Left forelimb (tissue), 1 donor: Measurements from ENCODE around the gene TMEM163.
"Not testable (repeated sequence)": the region's sequence is repeated elsewhere in the genome, so short reads cannot be mapped to it uniquely, and the experiment has no call there.

Experiments
- DNase-seq: peaks from one replicate; pipeline ENCODE4 v3.0.0-alpha.2; 2018; ENCODE audit warnings: low spot score

The TMEM163 gene

DNA sequence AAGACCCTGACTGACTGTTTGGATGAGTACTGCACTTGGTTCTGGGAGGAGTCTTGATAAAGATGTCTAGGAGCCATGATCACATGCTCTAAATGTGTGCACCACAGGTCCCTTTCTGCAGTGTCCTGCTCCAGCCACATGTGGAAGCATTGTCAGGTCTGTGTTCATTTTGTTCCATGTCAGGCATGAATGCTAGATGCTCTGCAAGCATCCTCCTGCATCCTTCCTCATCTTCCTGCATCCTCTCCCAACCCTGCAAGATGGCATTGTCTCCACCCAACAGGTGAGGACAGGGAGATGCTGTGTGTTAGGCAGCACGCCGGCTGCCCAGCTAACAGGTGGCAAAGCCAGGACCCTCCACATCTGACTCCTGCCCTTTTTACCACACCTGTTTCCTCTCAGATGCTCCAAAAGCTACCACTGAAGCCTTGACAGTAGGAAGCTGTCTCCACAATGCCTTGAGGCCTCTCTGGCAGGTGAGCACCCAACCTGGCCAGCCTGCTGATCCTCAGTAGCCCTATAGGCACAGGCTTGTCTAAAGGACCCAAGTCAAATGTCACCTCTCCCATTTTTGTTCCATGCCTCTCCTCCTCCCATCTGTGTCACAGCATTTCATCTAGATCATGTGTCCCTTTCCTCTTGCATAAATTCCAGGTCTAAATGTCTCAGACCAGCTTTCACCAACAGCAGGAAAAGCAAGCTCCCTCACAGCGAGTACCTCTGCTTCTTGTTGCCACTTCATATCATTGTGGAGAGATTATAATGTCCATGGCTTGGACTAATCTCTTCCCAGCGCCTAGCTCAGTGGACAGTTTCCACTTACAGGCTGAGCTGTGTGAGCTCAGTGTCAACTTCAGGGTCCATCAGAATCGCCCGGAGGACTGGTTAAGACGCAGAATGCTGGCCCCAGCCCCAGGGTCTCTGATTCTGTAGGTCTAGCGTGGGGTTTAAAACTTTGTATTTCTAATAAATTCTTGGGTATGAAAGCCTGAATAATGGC lies 55.0 kb downstream of the TMEM163 start:
- DNase-seq: no peak

DNA sequence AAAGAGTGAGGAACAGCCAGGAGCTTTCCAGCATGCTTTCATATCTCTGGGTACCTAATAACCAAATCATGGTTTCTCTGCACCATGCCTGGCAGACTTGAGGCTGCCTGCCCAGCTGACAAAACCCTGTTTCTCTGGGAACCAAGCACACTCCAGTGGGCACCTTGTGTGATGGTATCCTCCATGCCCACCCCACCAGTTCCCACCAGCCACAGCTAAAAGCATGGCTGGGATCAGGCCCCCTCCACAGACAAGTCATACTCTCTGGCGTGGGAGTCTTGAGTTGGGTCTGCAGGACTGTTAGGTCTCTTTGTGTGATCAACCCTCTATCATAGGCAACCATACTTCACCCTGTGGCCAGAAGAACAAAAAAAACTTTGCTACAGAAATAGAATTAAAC lies 56.0 kb downstream of the TMEM163 start:
- DNase-seq: no peak

DNA sequence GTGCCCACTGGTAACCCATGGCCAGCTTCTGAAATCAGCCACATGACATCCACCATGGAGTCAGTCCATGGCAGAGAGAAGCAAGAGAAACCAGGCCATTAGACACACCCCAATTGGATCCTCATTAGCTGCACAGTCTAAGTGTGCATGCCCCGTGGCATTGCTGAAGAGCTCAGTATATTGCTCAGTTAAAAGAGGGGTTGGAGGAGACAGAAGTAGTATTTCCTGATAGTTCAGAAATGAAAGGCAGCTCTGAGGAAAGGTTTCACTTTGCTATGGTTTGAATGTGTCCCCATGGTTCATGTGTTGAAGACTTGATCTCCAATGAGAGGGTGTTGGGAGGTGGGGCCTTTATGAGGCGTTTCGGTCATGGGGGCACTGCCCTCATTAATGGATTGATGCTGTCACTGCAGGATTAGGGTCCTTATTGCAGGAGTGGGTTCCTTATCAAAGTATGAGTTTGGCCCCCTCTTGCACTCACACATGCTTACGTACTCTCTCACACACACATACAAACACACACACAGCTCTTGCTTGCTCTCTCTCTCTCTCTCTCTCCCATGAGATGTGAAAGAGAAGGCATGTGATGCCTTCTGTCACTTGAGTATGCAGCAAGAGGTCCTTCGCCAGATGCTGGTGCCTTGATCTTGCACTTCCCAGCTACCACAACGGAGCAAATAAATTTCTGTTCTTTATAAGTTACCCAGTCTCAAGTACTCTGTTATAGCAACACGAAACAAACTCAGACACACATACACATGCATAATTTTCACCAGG lies 58.0 kb downstream of the TMEM163 start:
- DNase-seq: no peak

DNA sequence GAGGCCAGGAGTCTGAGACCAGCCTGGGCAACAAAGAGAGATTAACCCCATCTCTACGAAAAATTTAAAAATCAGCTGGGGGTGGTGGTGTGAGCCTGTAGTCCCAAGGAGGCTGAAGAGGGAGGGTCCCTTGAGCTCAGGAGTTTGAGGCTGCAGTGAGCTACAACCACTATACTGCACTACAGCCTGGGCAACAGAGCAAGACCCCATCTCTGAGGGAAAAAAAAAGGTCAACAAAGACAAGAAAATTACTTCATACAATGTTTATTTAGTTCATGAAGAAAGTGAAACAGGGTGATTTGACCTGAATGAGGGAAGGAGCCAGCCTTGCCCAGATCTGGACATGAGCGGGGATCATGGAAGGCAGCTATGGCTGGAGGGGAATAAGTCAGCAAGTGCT lies 59.1 kb downstream of the TMEM163 start:
- no peak for DNase-seq

DNA sequence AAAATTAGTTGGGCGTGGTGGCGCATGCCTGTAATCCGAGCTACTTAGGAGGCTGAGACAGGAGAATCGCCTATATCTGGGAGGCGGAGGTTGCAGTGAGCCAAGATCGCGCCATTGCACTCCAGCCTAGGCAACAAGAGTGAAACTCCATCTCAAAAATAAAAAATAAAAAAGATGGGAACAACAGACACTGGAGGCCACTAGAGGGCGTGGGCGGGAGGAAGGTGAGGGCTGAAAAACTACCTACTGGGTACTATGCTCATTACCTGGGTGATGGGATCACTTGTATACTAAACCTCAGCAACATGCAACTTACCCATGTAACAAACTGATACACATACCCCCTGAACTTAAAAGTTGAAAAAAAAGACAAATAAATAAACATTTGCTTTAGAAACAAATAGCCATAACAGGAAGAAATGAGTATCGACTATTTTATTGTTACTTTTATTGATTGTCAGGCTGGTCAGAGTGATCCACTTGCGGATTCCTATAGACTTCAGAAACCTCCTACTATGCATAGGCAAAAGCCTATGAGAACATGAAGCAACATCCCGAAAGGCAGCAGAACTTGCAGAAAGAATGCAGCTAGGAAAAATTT lies 61.0 kb downstream of the TMEM163 start:
- DNase-seq: no peak

DNA sequence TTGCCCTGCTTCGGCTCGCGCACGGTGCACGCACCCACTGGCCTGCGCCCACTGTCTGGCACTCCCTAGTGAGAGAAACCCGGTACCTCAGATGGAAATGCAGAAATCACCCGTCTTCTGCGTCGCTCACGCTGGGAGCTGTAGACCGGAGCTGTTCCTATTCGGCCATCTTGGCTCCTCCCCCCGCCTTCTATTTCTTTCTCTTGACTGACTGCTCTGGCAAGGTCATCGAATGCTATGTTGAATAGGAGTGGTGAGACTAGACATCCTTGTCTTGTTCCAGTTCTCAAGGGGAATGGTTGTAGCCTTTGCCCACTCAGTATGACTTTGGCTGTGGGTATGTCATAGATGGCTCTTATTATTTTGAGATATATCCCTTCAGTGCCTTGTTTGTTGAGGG lies 62.4 kb downstream of the TMEM163 start:
- not testable (repeated sequence) for DNase-seq

DNA sequence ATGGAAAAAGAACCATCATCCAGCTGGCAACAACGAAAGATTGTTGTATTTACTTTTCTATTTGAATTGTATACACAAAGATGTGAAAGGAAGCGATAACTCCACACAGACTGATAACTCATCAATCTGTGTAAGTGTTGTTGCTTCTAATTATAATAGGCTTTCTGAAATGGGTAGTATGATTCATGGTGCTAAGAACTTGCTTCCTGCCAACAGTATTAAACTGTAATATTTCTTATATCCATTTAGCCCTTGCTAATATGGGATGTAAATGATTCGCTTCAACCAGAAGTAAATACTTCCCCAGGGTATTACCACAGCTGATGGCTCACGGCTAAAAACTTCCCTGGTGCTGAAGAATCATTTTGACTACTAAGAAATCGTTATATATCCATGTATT lies 70.2 kb downstream of the TMEM163 start:
- DNase-seq: no peak

DNA sequence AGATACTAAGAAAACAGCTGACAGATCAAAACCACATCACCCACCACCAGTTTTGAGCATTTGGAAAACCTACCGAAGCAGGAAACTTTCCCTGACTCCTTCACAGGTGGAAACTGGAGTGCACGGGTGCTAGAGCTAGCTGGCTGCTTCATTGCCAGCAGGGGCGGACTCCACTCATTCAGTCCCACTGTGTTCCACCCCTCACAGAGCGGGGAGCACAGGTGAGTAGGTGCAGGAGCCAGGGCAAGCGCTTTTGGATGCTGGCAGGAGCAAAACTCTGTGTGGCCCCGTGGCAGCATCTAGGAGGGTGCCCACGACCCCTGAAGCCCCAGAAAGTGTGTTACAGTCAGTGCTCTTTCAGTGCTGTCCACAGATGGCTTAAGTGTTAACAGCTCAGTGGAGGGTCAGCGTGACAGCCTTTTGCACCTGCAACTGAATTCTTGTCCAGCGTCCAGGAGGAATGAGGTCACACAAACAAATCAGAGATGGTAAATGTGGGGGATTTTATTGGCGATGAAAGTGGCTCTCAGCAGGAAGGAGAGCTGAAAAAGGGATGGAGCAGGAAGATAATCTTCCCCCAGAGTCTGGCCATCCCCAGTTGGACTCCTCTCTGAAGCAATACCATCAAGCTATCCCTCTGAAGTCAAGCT lies 71.1 kb downstream of the TMEM163 start:
- no peak for DNase-seq

DNA sequence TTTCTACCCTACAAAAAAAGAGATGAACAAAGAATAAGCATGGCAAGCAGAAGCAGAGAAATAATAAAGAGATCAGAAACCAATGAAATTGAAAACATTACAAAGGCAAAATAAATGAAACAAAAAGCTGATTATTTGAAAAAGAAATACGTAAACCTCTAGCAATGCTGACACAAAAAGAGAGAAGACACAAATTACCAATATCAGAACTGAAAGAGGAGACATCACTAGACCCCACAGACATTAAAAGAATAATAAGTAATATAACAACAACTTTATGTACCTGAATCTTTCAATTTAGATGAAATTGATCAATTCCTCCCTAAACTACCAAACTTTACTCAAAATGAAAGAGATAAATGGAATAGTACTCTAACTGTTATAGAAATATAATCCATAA lies 75.9 kb downstream of the TMEM163 start:
- DNase-seq: no peak

DNA sequence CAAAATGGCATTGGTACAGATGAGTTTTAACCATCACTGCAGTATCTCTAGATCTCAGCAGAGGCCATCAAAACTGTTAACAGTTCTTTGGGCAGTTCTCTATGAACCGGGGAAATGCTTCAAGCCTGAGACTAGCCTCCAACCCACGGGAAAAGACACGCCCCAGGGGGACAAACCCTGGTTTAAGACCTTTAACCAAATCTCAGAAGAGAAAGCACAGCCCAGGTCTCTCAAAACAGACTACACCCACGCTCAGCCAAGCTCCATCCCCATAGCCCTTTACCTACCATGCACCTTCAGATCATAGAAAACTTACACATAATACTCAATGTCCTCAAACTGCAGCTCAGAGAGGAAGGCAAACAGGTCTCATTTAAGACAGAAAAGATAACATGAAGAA lies 78.3 kb downstream of the TMEM163 start:
- DNase-seq: no peak

DNA sequence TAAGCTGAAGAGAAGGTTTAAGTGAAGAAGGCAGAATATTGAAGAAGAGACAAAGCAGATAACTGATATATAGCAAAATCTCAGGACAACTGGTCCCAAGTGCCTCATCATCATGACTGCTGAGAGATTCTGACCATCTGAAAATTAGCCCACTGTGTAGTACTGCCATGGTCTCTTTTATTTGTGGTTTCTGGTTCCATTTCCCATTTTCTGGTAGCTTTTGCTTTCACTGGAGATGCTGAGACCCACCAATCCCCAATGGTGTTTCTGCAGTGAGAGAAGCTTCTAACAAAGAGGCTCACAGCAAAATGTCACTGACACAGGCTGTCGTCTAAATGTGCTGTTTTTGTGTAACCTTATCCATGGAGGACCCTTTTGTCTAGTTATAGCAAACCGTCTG lies 79.5 kb downstream of the TMEM163 start:
- no peak for DNase-seq

DNA sequence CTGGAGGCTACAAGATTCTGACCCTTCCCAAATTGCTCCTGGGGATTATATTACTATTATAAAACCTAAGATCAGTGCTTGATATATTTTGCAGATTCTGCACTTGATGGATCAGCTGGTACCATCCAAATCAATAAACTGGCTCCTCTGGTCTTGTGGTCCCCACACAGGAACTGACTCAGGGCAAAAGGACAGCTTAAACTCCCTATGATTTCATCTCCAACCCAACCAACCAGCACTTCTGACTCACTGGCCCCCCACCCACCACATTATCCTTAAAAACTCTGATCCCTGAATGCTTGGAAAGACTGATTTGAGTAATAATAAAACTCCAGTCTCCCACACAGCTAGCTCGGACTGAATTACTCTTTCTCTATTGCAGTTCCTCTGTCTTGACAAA lies 82.1 kb downstream of the TMEM163 start:
- no peak for DNase-seq

DNA sequence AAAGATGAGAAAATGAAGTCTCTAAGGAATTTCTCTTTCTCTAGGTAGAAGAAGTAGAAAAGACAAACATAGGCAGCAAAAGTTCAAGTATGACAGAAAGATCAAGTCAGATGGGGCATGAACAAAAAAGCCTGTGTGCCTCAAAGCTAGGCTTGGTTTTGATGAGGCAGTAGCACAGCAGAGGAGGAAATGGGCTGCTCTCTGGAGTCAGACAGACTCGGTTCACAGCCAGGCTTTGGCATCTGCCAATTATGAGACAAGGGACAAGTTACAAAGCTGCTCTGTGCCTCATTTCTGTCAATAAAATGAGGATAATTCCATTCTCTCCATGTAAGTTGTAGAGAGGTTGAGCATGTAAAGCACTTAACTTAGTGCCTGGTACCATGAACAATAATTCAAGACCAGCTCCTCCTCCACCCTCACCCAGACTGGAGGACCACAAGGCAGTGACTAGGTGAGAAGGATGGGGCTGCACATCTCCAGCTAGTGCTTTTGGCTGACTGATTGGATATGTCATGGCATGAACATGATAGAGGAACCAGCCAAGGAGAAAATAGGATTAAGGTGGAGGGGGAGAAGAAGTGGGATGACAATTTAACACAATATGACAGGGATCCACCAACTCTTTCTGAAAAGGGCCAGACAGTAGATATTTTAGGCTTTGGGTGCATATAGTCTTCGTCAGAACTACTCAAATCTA lies 84.6 kb downstream of the TMEM163 start:
- no peak for DNase-seq

DNA sequence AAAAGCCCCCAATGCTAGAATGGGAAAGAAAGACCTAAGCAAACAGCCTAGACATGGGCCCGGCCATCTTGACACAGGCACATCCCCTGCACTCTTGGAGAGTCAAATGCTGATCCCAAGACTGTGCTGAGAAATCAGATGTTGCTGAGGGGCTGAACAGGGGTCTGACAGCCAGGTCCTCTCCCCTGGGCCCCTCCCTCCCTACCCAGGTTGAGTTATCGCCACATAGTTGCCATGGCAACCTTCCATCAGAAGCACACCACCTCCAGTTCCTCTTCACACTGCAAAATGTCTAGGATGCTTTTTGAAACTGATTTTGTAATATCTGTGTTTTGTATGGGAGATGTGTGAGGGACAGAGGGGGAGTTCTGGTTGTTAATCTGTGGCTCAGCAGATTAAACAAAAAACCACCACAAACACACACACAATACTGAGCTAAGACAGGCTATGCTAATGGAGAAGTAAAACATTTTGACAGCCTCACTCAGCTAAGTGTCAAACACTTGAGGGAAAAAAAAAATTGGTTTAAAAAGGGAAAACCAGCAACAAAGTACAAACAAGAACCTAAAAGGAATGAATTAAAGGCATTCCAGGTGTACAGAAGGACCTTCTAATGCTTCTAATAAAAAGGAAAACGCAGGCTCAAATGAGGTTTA lies 88.2 kb downstream of the TMEM163 start:
- DNase-seq: no peak

DNA sequence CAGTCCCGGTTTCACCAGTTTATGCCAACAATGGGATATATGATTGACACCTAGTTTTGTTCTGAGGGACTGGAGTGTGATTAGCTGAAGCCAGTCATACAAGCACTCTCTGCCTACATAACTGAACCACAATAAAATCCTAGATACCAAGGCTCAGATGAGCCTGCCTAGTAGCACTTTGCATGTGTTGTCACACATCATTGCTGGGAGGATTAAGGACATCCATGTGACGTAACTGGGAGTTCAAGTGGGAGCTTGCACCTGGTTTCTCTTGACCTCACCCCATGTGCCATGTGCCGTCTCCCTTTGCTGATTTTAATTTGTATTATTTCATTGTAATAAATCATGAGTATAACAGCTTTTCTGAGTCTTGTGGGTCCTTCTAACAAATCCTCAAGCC lies 90.3 kb downstream of the TMEM163 start:
- no peak for DNase-seq

DNA sequence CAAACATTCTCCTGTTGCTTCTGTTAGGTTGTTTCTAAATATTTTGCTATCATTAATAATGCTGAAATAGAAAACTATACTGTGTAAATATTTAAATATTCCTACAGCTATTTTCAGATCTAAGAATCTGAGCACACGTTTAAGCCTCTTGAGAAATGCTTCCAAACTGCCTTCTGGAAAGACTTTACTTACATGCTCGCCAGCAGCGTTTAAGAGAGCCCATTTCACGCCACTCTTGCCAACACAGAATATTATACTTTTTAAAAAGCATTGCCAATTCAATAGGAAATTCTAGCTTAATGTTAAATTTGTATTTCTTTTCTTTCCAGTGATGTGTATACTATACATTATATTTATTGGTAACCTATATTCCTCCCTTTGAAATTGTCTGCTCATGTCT lies 92.0 kb downstream of the TMEM163 start:
- no peak for DNase-seq

DNA sequence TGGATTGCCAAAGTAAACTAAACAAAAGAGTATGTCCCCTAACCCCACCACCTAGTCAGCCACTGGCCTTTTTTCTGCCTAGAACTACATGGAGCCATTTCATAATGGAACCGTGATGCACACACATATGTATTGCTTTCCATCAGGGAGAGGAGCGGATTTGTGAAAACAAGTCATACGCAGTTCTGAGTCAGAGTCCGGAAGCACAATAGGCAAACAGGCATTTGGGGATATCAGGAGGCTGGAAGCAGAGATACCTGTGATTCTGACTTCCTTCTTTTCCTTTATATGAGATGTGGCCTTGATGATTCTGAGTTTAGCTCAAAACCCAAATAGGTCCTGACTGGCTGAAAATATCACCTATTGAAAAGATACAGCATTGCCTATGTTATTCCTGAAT lies 93.5 kb downstream of the TMEM163 start:
- DNase-seq: no peak

DNA sequence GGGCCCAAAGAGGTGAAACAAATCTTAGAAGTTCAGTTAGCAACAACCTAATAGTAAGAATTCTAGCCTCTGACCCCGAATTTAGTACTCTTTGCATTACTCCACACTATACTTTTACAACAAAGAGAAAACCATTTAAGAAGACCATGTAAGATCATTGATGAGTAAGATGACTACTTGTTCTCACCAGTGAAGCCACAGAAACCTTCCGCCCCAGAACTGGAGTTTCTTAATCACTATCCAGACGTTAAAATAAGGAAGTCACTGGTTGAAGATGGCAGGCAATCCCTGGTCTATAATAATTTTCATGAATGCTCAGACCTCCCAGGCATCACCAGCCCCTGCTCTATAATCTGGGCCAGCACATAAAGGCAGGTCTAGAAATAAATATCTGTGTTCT lies 95.0 kb downstream of the TMEM163 start:
- DNase-seq: no peak

DNA sequence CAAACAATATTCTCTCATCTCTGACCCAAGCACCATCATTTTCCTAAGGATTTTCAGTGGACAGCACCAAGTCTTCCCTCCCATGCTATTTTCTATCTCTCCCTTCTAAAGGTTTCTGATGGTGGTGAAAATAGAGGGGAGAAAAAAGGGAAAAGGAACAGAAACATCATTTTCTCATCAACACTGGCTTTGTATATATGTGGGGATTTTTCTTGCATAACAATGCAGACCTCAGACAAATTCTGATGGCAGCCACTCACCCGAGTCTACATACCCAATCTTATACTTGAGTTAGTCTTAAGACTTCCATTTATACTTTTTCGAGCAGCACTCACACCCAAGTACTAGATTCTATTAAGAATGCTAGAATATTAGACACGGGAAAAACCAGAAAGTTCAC lies 95.8 kb downstream of the TMEM163 start:
- no peak for DNase-seq

DNA sequence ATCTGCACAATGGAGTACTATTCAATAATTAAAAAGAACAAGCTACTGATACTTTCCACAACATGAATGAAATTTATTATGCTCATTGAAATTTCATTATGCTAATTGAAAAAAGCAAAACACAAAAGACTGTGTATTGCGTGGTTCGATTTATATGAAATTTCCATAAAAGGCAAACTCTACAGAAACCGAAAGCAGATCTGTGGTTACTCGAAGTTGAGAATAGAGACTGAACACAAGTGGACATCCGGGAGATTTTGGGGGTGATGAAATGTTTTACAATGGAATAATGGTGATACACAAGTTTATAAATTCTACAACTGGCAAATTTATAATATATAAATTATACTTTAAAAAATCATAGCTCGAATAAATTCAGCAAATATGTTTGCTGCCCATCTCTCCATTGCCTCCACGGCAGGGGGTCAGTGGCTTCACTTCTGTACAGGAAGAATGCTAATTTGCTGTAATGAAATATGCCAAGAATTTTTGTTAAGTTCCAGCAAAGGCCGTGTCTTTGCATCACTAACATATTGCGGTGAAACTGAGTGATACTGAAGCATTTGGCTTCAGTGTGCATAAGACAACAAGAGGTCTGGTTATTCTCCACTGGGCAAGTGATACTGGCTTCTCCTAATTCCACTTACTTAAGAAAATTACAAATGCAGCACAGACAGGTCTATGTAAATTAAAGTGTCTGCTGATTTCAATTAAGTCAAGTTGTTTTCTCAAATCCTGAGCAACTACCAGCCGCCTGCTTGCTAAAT lies 96.7 kb downstream of the TMEM163 start:
- no peak for DNase-seq
